GM06990 (cell line): ENCODE results near the gene MLC1.

Source experiments
- DNase-seq: peaks from one replicate; pipeline ENCODE4 v3.0.0-alpha.2; 2011; ENCODE audit not compliant: insufficient read length; ENCODE audit errors: extremely low read depth
- H3K27me3 ChIP-seq: replicated peaks from 2 replicates; pipeline ENCODE4 v1.6.0; 2011; ENCODE audit warnings: low read length; ENCODE audit not compliant: control insufficient read depth, insufficient read depth
- H3K36me3 ChIP-seq: 2 replicates; pipeline ENCODE4 v1.5.1; 2011; ENCODE audit warnings: low read length; ENCODE audit not compliant: control insufficient read depth, insufficient read depth
- H3K4me3 ChIP-seq: replicated peaks from 2 replicates; pipeline ENCODE4 v1.5.1; 2011; ENCODE audit warnings: low read depth, mild to moderate bottlenecking, control low read depth, low read length
- TF ChIP-seq, protein P1 (sequence below): IDR thresholded peaks from 2 replicates; pipeline ENCODE4 v1.5.1; 2011; ENCODE audit warnings: low read length, control low read depth, mild to moderate bottlenecking, inconsistent platforms; ENCODE audit not compliant: insufficient read depth, poor library complexity, severe bottlenecking

MLC1 gene

DNA sequence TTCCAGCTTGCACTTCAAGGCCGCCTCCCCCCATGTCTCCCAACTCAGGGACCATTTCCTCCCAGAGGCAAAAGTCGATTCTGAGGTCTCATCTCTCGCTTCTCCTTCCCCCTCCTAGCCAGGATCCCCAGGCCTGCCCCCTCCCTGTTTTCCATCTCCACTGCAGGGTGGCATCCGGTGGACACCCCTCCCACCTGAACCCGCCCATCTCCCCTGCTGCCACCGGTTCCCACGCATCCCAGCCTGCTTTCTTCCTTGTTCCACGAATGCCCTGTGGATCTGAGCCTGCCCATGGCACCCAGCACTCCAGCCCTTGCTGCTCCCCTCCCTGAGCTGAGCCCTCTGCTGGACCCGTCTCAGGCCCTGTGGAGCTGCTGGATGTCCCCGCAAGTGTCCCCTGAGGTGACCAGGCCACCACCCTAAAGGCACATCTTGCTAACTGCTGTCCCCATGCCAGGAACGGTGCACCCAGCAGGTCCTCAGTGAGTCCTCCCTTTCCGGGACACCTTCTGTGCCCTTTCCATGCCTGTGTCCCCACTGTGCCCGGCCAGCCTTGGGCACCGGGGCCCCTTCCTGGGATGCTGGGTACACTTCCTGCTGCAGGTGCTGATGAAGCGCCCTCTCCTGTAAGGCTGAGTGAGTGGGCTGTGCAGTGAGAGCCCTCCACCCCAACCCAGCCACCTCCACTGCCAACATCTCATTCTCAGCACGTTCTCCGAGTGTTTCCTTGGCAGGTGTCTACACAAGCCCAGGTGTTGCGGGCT, 73.6 kb downstream of the MLC1 start:
- TF ChIP-seq, protein P1, sequence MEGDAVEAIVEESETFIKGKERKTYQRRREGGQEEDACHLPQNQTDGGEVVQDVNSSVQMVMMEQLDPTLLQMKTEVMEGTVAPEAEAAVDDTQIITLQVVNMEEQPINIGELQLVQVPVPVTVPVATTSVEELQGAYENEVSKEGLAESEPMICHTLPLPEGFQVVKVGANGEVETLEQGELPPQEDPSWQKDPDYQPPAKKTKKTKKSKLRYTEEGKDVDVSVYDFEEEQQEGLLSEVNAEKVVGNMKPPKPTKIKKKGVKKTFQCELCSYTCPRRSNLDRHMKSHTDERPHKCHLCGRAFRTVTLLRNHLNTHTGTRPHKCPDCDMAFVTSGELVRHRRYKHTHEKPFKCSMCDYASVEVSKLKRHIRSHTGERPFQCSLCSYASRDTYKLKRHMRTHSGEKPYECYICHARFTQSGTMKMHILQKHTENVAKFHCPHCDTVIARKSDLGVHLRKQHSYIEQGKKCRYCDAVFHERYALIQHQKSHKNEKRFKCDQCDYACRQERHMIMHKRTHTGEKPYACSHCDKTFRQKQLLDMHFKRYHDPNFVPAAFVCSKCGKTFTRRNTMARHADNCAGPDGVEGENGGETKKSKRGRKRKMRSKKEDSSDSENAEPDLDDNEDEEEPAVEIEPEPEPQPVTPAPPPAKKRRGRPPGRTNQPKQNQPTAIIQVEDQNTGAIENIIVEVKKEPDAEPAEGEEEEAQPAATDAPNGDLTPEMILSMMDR = no peak
- H3K27me3 ChIP-seq = no peaks in the 10 kb centered on the region
- no peak for DNase-seq
- peak overlapping the region; percentile 12; the same call in 1 of the 2 replicates for H3K4me3 ChIP-seq
- no peaks in the 10 kb centered on the region for H3K36me3 ChIP-seq

DNA sequence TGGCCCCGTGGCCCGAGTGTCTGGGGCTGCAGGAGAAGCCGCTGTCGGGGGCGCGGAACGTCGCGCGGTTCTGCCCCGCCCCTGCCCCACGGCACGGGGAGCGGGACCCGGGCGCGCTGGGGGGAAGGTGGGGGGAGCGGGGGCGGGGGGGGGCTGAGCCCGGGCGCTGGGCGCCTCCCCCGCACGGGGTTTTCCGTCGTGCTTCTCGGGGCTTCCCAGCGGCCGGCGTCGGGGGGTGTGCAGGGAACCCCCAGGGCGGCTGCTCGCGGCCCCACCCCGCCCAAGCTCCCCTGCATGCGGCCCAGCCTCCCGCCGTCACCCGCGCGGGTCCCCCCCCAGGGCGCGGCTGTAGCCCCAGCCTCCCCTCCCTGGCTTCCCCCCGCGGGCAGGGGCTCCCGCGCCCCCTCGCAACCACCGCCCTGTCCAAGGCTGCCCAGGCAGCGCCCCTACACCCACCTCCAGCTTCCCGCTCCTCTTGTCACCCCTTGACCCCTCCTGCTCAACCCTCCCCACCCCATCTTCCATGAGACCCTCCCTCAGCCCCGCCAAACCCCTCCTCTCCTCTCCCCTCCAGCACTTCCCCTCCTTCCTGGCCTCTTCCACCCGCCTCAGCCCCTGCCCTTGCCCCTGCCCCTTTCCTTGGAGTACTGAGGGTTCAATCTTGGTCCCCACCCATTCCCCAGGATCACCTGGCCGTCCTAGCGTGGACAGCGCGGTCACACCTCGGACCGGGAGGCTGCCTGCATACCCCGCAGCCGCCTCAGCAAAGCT, 74.4 kb downstream of the MLC1 start:
- Histone ChIP-seq H3K4me3 (peak overlapping the region; percentile 48), H3K36me3 (no peaks in the 10 kb centered on the region), H3K27me3 (no peaks in the 10 kb centered on the region)
- DNase-seq = peak; percentile 76
- TF ChIP-seq, protein P1 = no peak

DNA sequence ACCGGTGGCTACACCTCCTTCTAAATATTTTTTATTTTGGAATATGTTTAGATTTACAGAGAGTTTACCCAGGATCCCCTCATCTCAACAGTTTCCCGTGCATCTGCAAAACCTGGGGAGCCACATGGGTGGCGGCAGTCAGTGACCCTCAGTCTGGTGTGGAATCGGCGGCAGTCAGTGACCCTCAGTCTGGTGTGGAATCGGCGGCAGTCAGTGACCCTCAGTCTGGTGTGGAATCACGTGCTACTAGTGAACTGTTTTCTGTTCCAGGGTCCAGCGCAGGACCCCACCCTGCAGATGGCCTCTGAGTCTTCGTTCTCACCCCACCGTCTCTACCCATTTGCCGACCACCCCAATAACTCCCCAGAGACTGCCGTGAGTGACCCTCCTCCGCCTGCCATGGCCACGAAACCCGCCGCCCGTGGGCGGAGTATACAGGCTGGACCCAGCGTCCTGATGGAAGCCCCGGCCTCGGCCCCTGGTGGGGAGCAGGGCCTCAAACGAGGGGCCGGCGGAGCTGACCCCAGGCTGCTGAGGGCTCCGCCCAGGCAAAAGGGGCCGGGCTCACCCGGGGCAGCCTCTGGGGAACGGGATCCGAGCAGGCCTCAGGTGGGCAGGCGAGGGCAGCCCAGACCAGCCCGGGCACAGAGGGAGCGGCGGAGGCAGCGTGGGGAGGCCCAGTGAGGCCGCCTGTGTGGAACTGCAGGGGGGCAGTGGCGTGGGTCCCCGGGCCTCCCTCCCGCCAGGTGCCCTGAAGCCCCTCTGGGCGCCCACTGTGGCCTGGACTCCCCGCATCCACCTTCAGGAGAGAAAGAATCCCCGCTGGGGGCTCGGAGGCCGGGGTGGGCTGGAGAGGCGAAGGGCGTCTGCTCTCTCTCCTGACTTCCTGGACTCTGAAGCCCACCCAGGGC, 75.2 kb downstream of the MLC1 start:
- Histone ChIP-seq H3K36me3 (no peaks in the 10 kb centered on the region), H3K27me3 (no peaks in the 10 kb centered on the region), H3K4me3 (peak overlapping the region; percentile 48)
- no peak for DNase-seq
- TF ChIP-seq, protein P1 = no peak
